Bone marrow (tissue), 2 donors: ENCODE results near the gene PTPN2.

ENCODE experiments used
- DNase-seq, 2 donors: peaks; one replicate each; lab custom pipeline; 2025; lab: John Stamatoyannopoulos, UW

Gene PTPN2

DNA sequence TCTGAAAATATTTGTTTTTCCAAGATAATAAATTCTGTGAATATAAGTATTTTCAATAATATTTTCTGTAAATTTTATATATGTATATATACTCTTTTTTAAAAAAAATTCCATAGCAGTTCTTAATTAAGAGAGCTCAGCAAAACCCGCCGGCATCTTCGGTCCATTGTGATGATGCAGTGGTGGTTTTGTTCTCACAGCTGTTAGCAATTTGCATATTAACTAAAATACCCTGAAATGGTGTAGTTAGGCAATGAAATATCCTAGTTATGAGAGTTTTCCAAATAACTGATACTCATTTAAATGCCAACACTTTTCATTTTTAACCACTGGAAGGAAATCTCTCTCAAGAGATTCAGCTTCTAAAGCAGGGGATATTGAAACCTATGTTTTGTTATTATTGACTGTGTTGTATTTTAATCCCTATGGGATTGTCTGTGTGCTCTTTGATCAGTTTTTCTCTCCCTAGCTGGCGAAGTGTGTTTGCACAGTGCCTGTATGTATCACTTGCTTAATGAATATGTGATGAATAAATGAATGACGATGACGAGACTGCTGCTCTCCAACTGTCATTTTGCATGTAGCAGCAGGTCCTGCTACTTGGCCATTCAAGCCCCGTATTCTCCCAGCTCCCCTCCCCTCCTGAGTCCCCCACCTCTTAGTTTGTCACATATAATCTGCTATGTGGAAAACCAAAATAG is 138.8 kb downstream of the PTPN2 start:
- no peak for DNase-seq

DNA sequence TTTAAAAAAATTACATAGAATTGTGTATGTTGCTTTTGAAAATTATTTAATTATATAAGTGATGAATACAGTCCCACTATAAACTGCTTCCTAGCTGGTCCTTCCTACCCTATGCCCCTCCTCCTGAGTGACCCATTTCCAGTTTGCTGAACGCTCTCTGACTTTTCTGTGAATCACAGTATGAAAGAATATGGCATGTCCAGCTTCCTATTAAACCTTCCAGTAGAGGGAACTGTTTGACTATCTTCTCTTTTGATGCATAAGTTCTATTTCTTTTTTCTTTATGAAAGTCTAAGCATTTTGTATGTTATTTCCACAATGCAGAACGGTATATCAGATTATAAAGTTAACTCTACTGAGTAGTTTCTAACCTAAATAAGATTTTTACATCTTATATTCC is 139.9 kb downstream of the PTPN2 start:
- DNase-seq, result peak in 1 of 2 donors; percentile 46

DNA sequence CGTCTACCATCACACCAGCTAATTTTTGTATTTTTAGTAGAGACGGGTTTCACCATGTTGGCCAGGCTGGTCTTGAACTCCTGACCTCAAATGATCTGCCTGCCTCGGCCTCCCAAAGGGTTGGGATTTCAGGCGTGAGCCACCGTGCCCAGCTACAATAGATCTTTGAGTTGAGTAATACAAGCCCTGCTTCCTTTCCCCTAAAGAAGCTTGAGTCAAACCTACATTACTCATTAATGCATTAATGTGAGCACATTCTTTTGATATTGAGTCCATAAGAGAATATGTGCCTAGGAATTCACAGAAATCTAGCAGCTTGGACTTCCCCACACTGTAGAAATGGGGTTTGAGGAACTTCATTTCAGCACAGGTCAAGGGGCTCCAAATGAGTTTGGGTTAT is 141.6 kb downstream of the PTPN2 start:
- no peak for DNase-seq
